ENCODE measurements around the gene MBNL3. TPM values are rescaled to one million over a fixed set of nuclear protein-coding genes. Genes with fewer than 3 reads are reported as not detected.

The MBNL3 gene
- total RNA-seq, 1 experiment from 2014 or later, result 2.6 TPM

DNA sequence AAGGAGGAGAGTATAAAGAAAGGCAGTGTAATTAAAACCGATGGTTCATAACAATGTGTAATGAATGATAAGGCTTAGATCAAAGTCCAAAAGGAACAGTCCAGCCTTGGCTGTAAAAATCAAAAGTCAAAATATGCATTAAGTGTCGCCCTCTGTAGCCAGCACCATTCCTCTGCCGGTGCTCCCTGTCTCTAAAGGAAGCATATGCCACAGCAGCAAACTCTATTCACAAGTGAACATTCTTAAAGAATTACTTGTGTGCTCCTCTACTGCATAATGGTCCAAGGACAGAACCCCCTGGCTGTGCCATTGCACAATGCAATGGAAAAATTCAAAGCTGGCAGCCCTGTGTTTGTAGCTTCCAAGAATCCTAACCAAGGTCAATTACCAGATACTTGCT lies 16.3 kb upstream of the MBNL3 start:
- no peak overlapping the region for H3K4ac ChIP-seq (ENCODE audit: low read depth, low read length)
- H3K27me3 ChIP-seq (ENCODE audit: insufficient read depth, low read length), result no peaks in the 10 kb centered on the region
- no peaks in the 10 kb centered on the region for H3K79me2 ChIP-seq (ENCODE audit: insufficient read depth, low read length)
- no peak for DNase-seq
- no peak overlapping the region for H3K14ac ChIP-seq (ENCODE audit: insufficient read depth, low read length)
- no peak overlapping the region for H4K91ac ChIP-seq (ENCODE audit: insufficient read length, low read depth, low read length)
- Mint-ChIP-seq H3K27ac (no peak overlapping the region), H3K9me3 (no peaks in the 10 kb centered on the region), H3K27me3 (ENCODE audit: low read depth) (peaks cover 2% of the 10 kb centered on the region; the same call in 1 of the 2 replicates), H3K4me3 (no peak overlapping the region), H3K36me3 (ENCODE audit: insufficient read depth in 1 of 3, low read depth in 3 of 3) (no peaks in the 10 kb centered on the region), H3K4me1 (peaks cover 29 to 33% of the 10 kb centered on the region in 2 experiments)
- peak; percentile 22; the same call in 1 of the 3 replicates for TF ChIP-seq CTCF (conservative IDR thresholded peaks at IDR 0.05)
- H3K9me3 ChIP-seq (ENCODE audit: control insufficient read depth, low read depth, low read length), result no peaks in the 10 kb centered on the region
- no peak overlapping the region for H2BK20ac ChIP-seq (ENCODE audit: low read depth, low read length, poor library complexity, severe bottlenecking)
- H2BK120ac ChIP-seq (ENCODE audit: low read depth, low read length, poor library complexity, severe bottlenecking), result no peak overlapping the region
- H3K9ac ChIP-seq (ENCODE audit: extremely low read depth, insufficient read length, low read length), result no peak overlapping the region
- no peak overlapping the region for H3K27ac ChIP-seq (ENCODE audit: insufficient read length, low read depth, low read length)
- no peak overlapping the region for H3K4me2 ChIP-seq (ENCODE audit: insufficient read depth, insufficient read length, low read length)
- no peak overlapping the region for H4K8ac ChIP-seq (replicated peaks; ENCODE audit: insufficient read length, low read depth, low read length)
- no peak overlapping the region for H4K5ac ChIP-seq (ENCODE audit: insufficient read length, low read depth, low read length)
- H2BK12ac ChIP-seq (ENCODE audit: insufficient read length, low read depth, low read length), result no peak overlapping the region
- no peak overlapping the region for H3K56ac ChIP-seq (ENCODE audit: insufficient read length, low read depth, low read length)
- no CpG with 5 or more reads among the region's 3 CpGs for WGBS (ENCODE audit: extremely low coverage, insufficient read length, low lambda C conversion rate)
- no peak overlapping the region for H2BK15ac ChIP-seq (ENCODE audit: low read depth, low read length)
- H2AK5ac ChIP-seq (ENCODE audit: insufficient read length, low read length), result no peak overlapping the region
- H3K79me1 ChIP-seq (ENCODE audit: insufficient read depth, low read depth, low read length, poor library complexity, severe bottlenecking), result no peaks in the 10 kb centered on the region
- 0 out of 2 replicates have a peak, but pooled peaks cover 3% of the 10 kb centered on the region for H3K4me1 ChIP-seq (ENCODE audit: insufficient read depth, low read length)
- no peak overlapping the region for H2AFZ ChIP-seq (ENCODE audit: low read length)
- H3K18ac ChIP-seq (ENCODE audit: insufficient read length, low read depth, low read length), result no peak overlapping the region
- no peak overlapping the region for H2BK5ac ChIP-seq (ENCODE audit: insufficient read length, low read length)
- H3T11ph ChIP-seq (ENCODE audit: low read length), result no peak overlapping the region
- H3K23ac ChIP-seq (ENCODE audit: insufficient read length, low read depth, low read length), result no peak overlapping the region
- no peaks in the 10 kb centered on the region for H3K23me2 ChIP-seq (ENCODE audit: insufficient read length, low read depth, low read length, poor library complexity, severe bottlenecking)
- H4K20me1 ChIP-seq (ENCODE audit: control insufficient read depth, insufficient read depth, insufficient read length), result no peaks in the 10 kb centered on the region
